Loucy (cell line): ENCODE results near the gene MYO3B.

ENCODE experiments used
- H2AFZ ChIP-seq: fragments of 200-600 bp; sonication (generic); 2 replicates; pipeline ENCODE4 v1.6.0; 2016; ENCODE audit warnings: antibody characterized with exemption, mild to moderate bottlenecking, low read length, moderate library complexity
- H3F3A ChIP-seq: fragments of 200-600 bp; 2 replicates; pipeline ENCODE4 v1.6.0; 2016; ENCODE audit warnings: antibody characterized with exemption, low read depth, mild to moderate bottlenecking
- H3K27me3 ChIP-seq: fragments of 200-600 bp; sonication (generic); 2 replicates; pipeline ENCODE4 v1.6.1; 2014; ENCODE audit warnings: low read length, mild to moderate bottlenecking; ENCODE audit not compliant: insufficient read depth, poor library complexity, severe bottlenecking
- H3K36me3 ChIP-seq: fragments of 200-600 bp; sonication (generic); 2 replicates; pipeline ENCODE4 v1.6.1; 2016; ENCODE audit warnings: low read length; ENCODE audit not compliant: insufficient read depth
- H3K4me1 ChIP-seq: fragments of 200-600 bp; sonication (generic); 2 replicates; pipeline ENCODE4 v1.5.1; 2014; ENCODE audit warnings: low read length, mild to moderate bottlenecking; ENCODE audit not compliant: insufficient read depth, poor library complexity, severe bottlenecking
- H3K4me2 ChIP-seq: fragments of 200-600 bp; sonication (generic); 2 replicates; pipeline ENCODE4 v1.6.0; 2014; ENCODE audit warnings: antibody characterized with exemption, low read length, low read depth, mild to moderate bottlenecking; ENCODE audit not compliant: poor library complexity, severe bottlenecking
- H3K4me3 ChIP-seq: fragments of 200-600 bp; sonication (generic); 2 replicates; pipeline ENCODE4 v1.5.1; 2014; ENCODE audit warnings: low read length, mild to moderate bottlenecking, mixed read lengths; ENCODE audit not compliant: poor library complexity, severe bottlenecking
- H3K79me2 ChIP-seq: fragments of 200-600 bp; sonication (generic); 2 replicates; pipeline ENCODE4 v1.6.1; 2014; ENCODE audit warnings: low read length; ENCODE audit not compliant: insufficient read depth
- H3K9ac ChIP-seq: fragments of 200-600 bp; sonication (generic); 2 replicates; pipeline ENCODE4 v1.6.0; 2014; ENCODE audit warnings: mild to moderate bottlenecking, low read depth, low read length, moderate library complexity; ENCODE audit not compliant: poor library complexity, severe bottlenecking
- H3K9me2 ChIP-seq: fragments of 200-600 bp; sonication (generic); replicated peaks from 2 replicates; pipeline ENCODE4 v1.6.1; 2016; ENCODE audit warnings: low read depth, low read length, mixed read lengths
- H3K9me3 ChIP-seq: fragments of 200-600 bp; sonication (generic); 2 replicates; pipeline ENCODE4 v1.6.1; 2014; ENCODE audit warnings: mild to moderate bottlenecking, antibody characterized with exemption, low read length, low read depth; ENCODE audit not compliant: insufficient read depth
- H4K20me1 ChIP-seq: fragments of 200-600 bp; sonication (generic); 2 replicates; pipeline ENCODE4 v1.6.0; 2014; ENCODE audit warnings: antibody characterized with exemption, low read length, mild to moderate bottlenecking; ENCODE audit not compliant: insufficient read depth, poor library complexity, severe bottlenecking
- CTCF ChIP-seq: fragments of 200-600 bp; sonication (generic); conservative IDR thresholded peaks from 2 replicates; pipeline ENCODE4 v1.5.1; 2014; ENCODE audit warnings: mild to moderate bottlenecking, antibody characterized with exemption, low read length
- EZH2phosphoT487 ChIP-seq: fragments of 200-600 bp; IDR thresholded peaks from 2 replicates; pipeline ENCODE4 v1.6.1; 2018; ENCODE audit warnings: antibody characterized with exemption, mild to moderate bottlenecking, moderate library complexity, borderline replicate concordance

MYO3B gene

GRCh38 chr2:170420961-170421687 lies 243.2 kb downstream of the MYO3B start:
- Histone ChIP-seq H3K9me2 (no peaks in the 10 kb centered on the region), H3K9me3 (no peaks in the 10 kb centered on the region), H3F3A (no peaks in the 10 kb centered on the region), H3K4me1 (no peaks in the 10 kb centered on the region), H3K4me3 (no peak overlapping the region), H3K4me2 (no peak overlapping the region), H3K79me2 (no peaks in the 10 kb centered on the region), H4K20me1 (no peaks in the 10 kb centered on the region), H3K27me3 (no peaks in the 10 kb centered on the region), H3K36me3 (no peaks in the 10 kb centered on the region), H2AFZ (no peak overlapping the region), H3K9ac (no peak overlapping the region)
- TF ChIP-seq EZH2phosphoT487 (no peak), CTCF (no peak)

GRCh38 chr2:170423919-170424318 lies 246.0 kb downstream of the MYO3B start:
- no peaks in the 10 kb centered on the region for H3K9me3 ChIP-seq
- no peak overlapping the region for H3K9ac ChIP-seq
- H3K4me3 ChIP-seq: no peak overlapping the region
- no peaks in the 10 kb centered on the region for H4K20me1 ChIP-seq
- no peaks in the 10 kb centered on the region for H3K27me3 ChIP-seq
- no peaks in the 10 kb centered on the region for H3K4me1 ChIP-seq
- no peaks in the 10 kb centered on the region for H3K36me3 ChIP-seq
- H3K79me2 ChIP-seq: no peaks in the 10 kb centered on the region
- TF ChIP-seq EZH2phosphoT487: no peak
- TF ChIP-seq CTCF: no peak
- H3F3A ChIP-seq: no peaks in the 10 kb centered on the region
- no peak overlapping the region for H2AFZ ChIP-seq
- H3K4me2 ChIP-seq: no peak overlapping the region
- H3K9me2 ChIP-seq: no peaks in the 10 kb centered on the region

- Histone ChIP-seq H3K4me2 (no peak overlapping the region), H3K9me3 (no peaks in the 10 kb centered on the region), H3K9ac (no peak overlapping the region), H3K27me3 (no peaks in the 10 kb centered on the region), H3K36me3 (no peaks in the 10 kb centered on the region), H3K4me1 (no peaks in the 10 kb centered on the region), H3K9me2 (no peaks in the 10 kb centered on the region), H3K79me2 (no peaks in the 10 kb centered on the region), H4K20me1 (no peaks in the 10 kb centered on the region), H3K4me3 (no peak overlapping the region), H3F3A (no peaks in the 10 kb centered on the region), H2AFZ (no peak overlapping the region)
- no peak for TF ChIP-seq CTCF
- TF ChIP-seq EZH2phosphoT487: no peak
Observed at GRCh38 chr2:170425281-170425751, 247.4 kb downstream of the MYO3B start.
